A549 (cell line): Measurements from ENCODE around the gene RAB30.

Experiments used
- REST ChIP-seq: fragments of 200-600 bp; sonication (generic); IDR thresholded peaks from 2 replicates; pipeline ENCODE4 v1.6.1; 2016; ENCODE audit warnings: antibody characterized with exemption, mild to moderate bottlenecking, moderate library complexity
- RFX5 ChIP-seq: fragments of 450-650 bp; IDR thresholded peaks from 2 replicates; pipeline ENCODE4 v1.7.1; 2014; ENCODE audit warnings: antibody characterized with exemption, mild to moderate bottlenecking, moderate library complexity
- USF2 ChIP-seq: fragments of 450-650 bp; IDR thresholded peaks from 2 replicates; pipeline ENCODE4 v1.6.1; 2014; ENCODE audit warnings: antibody characterized with exemption
- ZFP36 ChIP-seq: fragments of 450-650 bp; IDR thresholded peaks from 2 replicates; pipeline ENCODE4 v1.6.1; 2014; ENCODE audit warnings: borderline replicate concordance; ENCODE audit not compliant: partially characterized antibody

GRCh38 chr11:82959987-82960778 lies 111.5 kb downstream of the RAB30 start:
- TF ChIP-seq RFX5: no peak
- no peak for TF ChIP-seq REST
- TF ChIP-seq ZFP36: no peak
- no peak for TF ChIP-seq USF2
